Type B pancreatic cell (in vitro differentiated cells): ENCODE data around the gene PLEKHA6. TPM values are rescaled to one million over a fixed set of nuclear protein-coding genes. Genes with fewer than 3 reads are reported as not detected.

ENCODE experiments used
- DNase-seq: peaks from one replicate; pipeline ENCODE4 v3.0.0; 2021; ENCODE audit warnings: mixed read lengths; ENCODE audit not compliant: unreplicated experiment; ENCODE audit errors: extremely low spot score
- H3K27ac Mint-ChIP-seq: 2 replicates; pipeline ENCODE4 v1.8.0; 2021; ENCODE audit warnings: mild to moderate bottlenecking, mixed read lengths
- H3K27me3 Mint-ChIP-seq: 2 replicates; pipeline ENCODE4 v1.8.0; 2021; ENCODE audit warnings: mixed read lengths
- H3K36me3 Mint-ChIP-seq: 2 replicates; pipeline ENCODE4 v1.8.0; 2021; ENCODE audit warnings: mixed read lengths
- H3K4me1 Mint-ChIP-seq: one replicate; pipeline ENCODE4 v1.8.0; 2021; ENCODE audit warnings: mixed read lengths; ENCODE audit not compliant: unreplicated experiment
- H3K4me3 Mint-ChIP-seq: 2 replicates; pipeline ENCODE4 v1.8.0; 2021; ENCODE audit warnings: mild to moderate bottlenecking, mixed read lengths
- H3K9me3 Mint-ChIP-seq: 2 replicates; pipeline ENCODE4 v1.8.0; 2021; ENCODE audit warnings: mixed read lengths
- total RNA-seq: library from RNA; stranded (reverse); gene quantifications from 2 replicates; pipeline ENCODE4 v1.2.1, GENCODE V29; 2021; ENCODE audit warnings: low replicate concordance
- TF ChIP-seq, protein P1 (sequence below): fragments of 200-600 bp; sonication (generic); conservative IDR thresholded peaks from 2 replicates; pipeline ENCODE4 v1.5.0; 2021; ENCODE audit warnings: antibody characterized with exemption, mild to moderate bottlenecking

The PLEKHA6 gene
- total RNA-seq, 1 donor from 2014 or later = 37.8 TPM

DNA sequence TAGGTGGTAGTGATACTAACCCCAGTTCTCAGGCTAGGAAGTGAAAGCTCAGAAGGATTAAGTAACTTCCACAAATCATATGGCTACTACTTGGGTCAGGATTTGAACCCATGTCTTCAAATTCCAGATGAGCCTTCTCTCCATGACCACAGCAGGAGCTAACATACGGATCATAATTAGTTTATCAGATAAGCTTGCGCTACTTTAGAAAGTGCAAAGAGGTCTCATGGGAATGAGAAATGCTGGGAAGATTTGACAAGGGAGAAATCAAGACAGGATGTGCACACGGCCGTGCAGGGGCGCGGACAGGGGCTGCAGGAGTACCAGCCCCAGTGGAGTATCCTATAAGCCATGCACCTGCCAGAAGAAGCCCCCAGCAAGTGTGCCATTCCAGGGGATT is 5.2 kb downstream of the PLEKHA6 start:
- no peaks in the 10 kb centered on the region for H3K9me3 Mint-ChIP-seq
- no peak overlapping the region for H3K4me3 Mint-ChIP-seq
- no peaks in the 10 kb centered on the region for H3K36me3 Mint-ChIP-seq
- peaks cover 26% of the 10 kb centered on the region for H3K4me1 Mint-ChIP-seq
- TF ChIP-seq, protein P1, sequence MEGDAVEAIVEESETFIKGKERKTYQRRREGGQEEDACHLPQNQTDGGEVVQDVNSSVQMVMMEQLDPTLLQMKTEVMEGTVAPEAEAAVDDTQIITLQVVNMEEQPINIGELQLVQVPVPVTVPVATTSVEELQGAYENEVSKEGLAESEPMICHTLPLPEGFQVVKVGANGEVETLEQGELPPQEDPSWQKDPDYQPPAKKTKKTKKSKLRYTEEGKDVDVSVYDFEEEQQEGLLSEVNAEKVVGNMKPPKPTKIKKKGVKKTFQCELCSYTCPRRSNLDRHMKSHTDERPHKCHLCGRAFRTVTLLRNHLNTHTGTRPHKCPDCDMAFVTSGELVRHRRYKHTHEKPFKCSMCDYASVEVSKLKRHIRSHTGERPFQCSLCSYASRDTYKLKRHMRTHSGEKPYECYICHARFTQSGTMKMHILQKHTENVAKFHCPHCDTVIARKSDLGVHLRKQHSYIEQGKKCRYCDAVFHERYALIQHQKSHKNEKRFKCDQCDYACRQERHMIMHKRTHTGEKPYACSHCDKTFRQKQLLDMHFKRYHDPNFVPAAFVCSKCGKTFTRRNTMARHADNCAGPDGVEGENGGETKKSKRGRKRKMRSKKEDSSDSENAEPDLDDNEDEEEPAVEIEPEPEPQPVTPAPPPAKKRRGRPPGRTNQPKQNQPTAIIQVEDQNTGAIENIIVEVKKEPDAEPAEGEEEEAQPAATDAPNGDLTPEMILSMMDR = no peak
- H3K27me3 Mint-ChIP-seq = no peaks in the 10 kb centered on the region
- no peak for DNase-seq
- no peak overlapping the region for H3K27ac Mint-ChIP-seq

DNA sequence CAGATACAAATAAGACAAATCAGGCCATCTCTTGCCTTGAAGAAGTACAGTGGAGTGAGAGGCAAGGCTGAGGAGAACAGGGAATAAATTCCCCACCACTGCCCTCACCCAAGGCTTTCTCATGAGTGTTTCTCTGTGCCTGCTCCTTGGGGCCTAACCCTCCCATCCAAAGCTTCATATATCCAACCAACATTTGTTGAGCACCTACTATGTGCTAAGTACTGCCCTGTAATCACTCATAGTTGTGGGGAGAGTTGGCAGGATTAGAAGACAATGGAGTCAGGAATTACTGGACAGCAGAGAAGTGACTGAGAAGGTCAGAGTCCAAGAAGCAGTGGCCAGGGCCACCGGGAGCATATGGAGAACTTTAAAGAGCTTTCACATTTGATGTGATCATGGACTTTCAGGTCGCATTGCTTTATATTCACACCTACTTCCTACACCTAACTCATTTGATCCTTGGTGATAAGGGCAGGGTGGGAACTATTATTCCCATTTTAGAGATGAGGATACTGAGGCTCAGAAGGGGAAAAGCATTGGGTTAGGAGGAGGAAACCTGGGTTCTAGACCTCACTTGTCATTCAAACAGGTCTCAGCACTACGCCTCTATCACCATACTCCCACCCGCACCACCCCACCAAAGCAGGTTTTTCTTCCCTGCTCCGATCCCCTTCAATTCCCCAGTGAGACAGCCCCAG is 6.4 kb downstream of the PLEKHA6 start:
- peaks cover 26% of the 10 kb centered on the region for H3K4me1 Mint-ChIP-seq
- DNase-seq = no peak
- no peak overlapping the region for H3K27ac Mint-ChIP-seq
- H3K36me3 Mint-ChIP-seq = no peaks in the 10 kb centered on the region
- H3K27me3 Mint-ChIP-seq = no peaks in the 10 kb centered on the region
- no peak overlapping the region for H3K4me3 Mint-ChIP-seq
- no peaks in the 10 kb centered on the region for H3K9me3 Mint-ChIP-seq
- TF ChIP-seq, protein P1 = no peak

DNA sequence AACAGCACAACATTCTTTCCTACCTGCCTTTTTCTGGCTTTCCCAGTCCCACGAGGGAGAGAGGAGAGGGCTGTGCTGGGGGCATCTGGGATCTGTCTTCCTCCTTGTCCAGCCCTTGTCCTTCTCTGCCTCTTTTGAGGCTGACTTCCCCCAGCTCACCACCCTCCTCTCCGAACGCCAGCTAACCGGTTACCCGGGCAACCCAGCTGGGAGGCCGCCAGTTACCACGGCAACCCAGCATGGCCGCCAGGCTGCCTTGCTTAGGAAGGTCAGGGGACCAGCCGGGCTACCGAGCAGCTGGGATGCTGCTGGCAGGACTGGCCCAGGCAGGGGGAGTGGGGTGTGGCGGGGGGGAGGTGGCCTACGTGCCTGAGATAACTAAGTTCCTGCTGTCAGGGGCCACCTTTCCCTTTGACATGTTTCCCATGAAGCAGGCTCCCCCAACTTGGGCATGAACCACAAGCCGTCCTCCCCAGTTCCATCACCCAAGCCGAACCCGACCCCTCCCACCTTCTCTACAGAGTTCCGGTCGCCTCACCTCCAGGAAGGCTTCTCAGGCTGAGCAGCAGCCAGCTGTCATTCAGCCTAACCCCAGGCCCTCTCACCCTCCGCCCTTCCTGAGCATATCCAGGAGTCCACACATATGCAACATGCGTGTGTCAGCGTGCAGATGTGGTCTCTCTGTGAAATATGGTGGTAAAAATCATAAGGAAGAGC is 8.7 kb downstream of the PLEKHA6 start:
- TF ChIP-seq, protein P1 = no peak
- no peaks in the 10 kb centered on the region for H3K36me3 Mint-ChIP-seq
- H3K4me1 Mint-ChIP-seq = peaks cover 38% of the 10 kb centered on the region
- peak overlapping the region; percentile 83 for H3K4me3 Mint-ChIP-seq
- peak; percentile 90 for DNase-seq
- peak overlapping the region; percentile 87 for H3K27ac Mint-ChIP-seq
- no peaks in the 10 kb centered on the region for H3K27me3 Mint-ChIP-seq
- no peaks in the 10 kb centered on the region for H3K9me3 Mint-ChIP-seq

DNA sequence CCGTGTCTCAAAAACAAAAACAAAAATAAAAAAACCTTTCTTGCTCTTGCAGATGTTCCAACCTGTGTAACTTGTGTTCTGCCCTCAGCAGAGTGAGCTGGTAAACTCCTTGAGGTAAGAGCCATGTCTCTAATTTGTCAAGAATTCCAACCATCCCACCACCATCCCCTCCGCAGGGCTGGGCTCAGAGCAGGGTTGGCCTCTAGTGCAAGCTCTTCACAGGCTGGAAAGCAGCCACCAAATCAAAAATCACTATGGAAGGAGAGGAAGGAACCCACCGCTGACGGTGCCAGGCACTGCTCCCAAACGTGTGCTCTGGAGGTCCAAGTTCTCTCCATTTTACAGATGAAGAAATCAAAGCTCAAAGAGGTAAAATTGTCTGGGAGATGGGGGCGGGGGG is 9.4 kb downstream of the PLEKHA6 start:
- peak overlapping the region; percentile 87 for H3K27ac Mint-ChIP-seq
- DNase-seq = no peak
- no peaks in the 10 kb centered on the region for H3K36me3 Mint-ChIP-seq
- TF ChIP-seq, protein P1 = no peak
- no peaks in the 10 kb centered on the region for H3K27me3 Mint-ChIP-seq
- H3K4me1 Mint-ChIP-seq = peaks cover 44% of the 10 kb centered on the region
- peak overlapping the region; percentile 83 for H3K4me3 Mint-ChIP-seq
- no peaks in the 10 kb centered on the region for H3K9me3 Mint-ChIP-seq

DNA sequence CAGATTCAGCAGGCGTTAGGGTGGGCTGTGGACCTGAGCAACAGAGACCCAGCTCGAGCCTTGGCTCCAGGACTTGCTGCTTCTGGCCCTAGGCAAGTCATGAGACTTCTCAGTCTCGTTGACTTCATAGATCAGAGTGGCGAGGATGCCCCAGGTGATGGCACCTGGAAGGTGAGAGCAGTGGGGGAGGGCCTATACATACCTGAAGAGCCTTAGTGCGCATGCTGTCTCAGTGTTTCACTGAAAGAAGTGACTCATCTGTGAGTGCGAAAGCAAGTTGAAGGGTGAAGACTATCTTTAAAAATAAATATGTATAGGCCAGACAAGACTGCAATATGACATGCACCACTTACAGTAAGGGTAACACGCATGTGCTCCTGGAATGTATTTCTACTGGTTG is 10.1 kb downstream of the PLEKHA6 start:
- Mint-ChIP-seq H3K4me3 (peak overlapping the region; percentile 11), H3K36me3 (no peaks in the 10 kb centered on the region), H3K27me3 (no peaks in the 10 kb centered on the region), H3K9me3 (no peaks in the 10 kb centered on the region), H3K4me1 (peaks cover 51% of the 10 kb centered on the region), H3K27ac (peak overlapping the region; percentile 87)
- DNase-seq = no peak
- TF ChIP-seq, protein P1 = no peak
